Airway epithelial cell (primary cell): ENCODE data around the gene CCDC69. TPM values are rescaled to one million over a fixed set of nuclear protein-coding genes. Genes with fewer than 3 reads are reported as not detected.

ENCODE experiments used
- total RNA-seq: library from RNA; depleted of rRNA; stranded (reverse); fragments of >200 nt; gene quantifications from 2 replicates; pipeline ENCODE4 v1.2.3, GENCODE V29; 2015

Gene CCDC69
- total RNA-seq = 2.8 and 3.1 TPM in 2 replicates

DNA sequence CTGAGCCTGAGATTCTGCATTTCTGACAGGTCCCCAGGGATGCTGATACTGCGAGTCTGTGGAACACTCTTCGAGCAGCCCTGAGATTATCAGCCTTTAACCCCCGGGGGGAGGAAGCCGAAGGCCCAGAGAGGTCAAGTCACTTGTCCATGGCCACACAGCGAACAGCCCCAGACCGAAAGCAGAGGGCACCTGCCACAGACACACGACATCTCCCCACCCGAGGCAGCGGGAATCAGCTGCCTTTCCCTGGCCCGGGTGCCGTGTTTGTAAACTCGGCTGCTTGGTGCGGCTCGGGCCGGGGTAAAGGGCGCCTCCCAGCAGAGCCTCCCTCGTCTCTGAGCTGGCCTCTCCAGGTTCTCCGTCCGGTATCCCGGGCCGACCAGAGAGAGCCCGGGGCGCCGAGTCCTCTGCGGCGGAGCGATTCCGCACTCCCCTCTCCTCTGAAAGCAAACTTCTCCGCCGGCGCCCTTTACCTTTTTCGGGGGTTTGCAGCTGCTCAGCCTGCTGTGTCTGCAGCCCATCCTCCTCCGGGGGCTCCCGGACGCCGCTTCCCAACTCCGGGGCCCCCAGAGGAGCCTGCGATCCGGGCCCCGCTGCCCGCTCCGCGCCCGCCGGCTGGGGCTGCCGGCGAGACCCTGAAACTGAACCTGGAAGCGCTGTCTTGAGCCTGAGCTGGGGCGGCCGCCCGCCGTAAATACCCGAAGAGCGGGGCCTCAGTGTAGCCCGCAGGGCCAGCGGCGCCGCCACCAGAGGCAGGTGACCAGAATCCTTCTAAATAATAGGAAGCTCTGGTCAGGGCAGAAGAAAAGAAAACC is at the start of gene CCDC69:
Gene CCDC69 (minus strand): TSS at position 646 of the 818 bp plus-strand sequence. CDS start 122 bp downstream, at position 524.

DNA sequence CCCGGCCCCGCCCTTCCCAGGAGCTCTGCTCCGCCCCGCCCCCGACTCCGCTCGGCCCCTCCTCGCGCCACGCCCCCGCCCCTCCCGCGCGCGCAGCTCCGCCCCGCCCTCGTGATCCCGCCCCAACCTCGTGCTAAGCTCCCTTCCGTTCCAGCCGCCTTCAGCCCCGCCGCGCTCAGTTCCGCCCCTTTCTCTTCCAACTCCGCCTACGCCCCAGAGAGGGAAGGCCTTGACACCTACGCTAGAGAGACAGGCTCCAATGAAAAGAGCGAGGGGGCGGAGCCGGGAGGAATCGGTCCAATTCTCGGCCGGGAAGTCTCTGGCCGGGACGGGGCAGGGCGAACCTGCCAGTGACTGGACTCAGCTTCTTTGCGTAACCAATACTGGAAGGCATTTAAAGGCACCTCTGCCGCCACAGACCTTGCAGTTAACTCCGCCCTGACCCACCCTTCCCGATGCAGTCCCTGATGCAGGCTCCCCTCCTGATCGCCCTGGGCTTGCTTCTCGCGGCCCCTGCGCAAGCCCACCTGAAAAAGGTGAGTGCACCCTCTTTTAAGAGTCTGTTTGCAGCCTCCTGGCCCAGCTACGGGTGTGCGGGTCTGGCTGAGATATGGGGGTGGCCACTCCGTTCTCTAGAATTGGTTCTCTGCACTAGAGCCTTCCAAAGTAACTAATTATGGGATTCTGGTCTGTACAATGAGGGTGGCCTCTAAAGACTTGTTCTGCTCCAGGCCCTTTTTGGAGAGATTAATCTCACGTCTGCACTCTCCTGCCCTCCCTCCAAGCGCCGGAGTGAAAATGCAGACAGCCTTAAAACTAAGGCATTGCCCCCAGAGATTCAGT is 29.1 kb upstream of the CCDC69 start, which contains the start of gene GM2A:
Gene GM2A (plus strand): TSS at position 424 of the 843 bp plus-strand sequence. CDS start 32 bp downstream, at position 456.

DNA sequence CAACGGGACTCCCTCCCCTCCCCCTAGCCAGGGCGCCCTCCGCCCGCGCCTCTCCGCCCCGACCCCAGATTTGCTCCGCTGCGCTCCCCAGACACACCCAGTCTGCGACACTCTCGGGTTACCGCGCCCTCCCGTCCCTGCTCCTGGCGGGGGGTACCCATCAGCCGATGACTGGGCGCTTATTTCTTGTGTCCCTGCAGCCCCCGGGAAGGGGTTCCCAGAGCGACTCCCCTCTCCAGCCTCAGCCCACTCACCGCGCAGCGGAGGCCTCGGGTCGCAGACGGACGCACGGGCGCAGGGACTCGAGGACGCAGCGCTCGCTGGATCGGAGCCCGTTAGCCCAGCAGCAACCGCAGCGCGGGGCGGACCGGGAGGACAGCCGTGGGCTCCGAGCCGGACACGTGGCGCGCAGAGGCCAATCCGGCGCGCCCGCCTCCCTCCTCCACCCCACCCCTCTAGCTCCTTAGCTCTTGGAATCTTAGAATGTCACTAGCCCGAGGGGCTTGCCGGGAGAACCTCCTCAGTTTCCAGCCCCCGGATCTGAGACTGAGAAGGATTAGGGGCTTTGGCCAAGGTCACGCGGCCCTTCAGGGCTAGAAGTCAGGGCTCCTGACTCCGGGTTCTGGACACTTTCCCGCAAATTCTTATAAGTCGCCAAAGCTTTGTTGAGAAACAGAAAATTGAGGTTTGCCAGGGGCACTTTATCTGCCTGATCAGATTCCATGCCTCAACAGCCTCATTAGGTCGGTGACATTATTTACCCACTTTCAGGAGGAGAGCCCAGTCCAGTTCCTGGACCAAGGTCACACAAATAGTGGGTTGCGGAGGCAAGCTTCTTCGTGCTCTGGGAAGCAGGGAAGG is 66.2 kb downstream of the CCDC69 start, which contains the start of gene ANXA6:
Gene ANXA6 (minus strand): TSS at position 354 of the 861 bp plus-strand sequence. CDS start 9,878 bp downstream, outside the sequence.

Other genes with a start within 250 kb of the CCDC69 start
- 31.5 and 46.1 TPM in 2 replicates for gene GPX3, start 203.5 kb downstream of the CCDC69 start, total RNA-seq
- gene TNIP1, start 143.1 kb downstream of the CCDC69 start, total RNA-seq = 112 and 114 TPM in 2 replicates
- 12.3 and 13.9 TPM in 2 replicates for gene ANXA6, start 66.3 kb downstream of the CCDC69 start, total RNA-seq
- gene GM2A, start 29.1 kb upstream of the CCDC69 start, total RNA-seq = 125 and 156 TPM in 2 replicates
- not detected in 2 replicates for gene SLC36A3, start 79.7 kb upstream of the CCDC69 start, total RNA-seq
- not detected in 2 replicates for gene SLC36A2, start 123.5 kb upstream of the CCDC69 start, total RNA-seq
- 5.6 and 7.5 TPM in 2 replicates for gene SLC36A1, start 223.5 kb upstream of the CCDC69 start, total RNA-seq